ENCODE results near the gene SLC12A6. TPM values are rescaled to one million over a fixed set of nuclear protein-coding genes. Genes with fewer than 3 reads are reported as not detected.

Gene SLC12A6
- total and polyA plus RNA-seq, 2 experiments from 2014 or later: 12.0 to 44.3 TPM

- TF ChIP-seq, protein P1, sequence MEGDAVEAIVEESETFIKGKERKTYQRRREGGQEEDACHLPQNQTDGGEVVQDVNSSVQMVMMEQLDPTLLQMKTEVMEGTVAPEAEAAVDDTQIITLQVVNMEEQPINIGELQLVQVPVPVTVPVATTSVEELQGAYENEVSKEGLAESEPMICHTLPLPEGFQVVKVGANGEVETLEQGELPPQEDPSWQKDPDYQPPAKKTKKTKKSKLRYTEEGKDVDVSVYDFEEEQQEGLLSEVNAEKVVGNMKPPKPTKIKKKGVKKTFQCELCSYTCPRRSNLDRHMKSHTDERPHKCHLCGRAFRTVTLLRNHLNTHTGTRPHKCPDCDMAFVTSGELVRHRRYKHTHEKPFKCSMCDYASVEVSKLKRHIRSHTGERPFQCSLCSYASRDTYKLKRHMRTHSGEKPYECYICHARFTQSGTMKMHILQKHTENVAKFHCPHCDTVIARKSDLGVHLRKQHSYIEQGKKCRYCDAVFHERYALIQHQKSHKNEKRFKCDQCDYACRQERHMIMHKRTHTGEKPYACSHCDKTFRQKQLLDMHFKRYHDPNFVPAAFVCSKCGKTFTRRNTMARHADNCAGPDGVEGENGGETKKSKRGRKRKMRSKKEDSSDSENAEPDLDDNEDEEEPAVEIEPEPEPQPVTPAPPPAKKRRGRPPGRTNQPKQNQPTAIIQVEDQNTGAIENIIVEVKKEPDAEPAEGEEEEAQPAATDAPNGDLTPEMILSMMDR (IDR thresholded peaks at IDR 0.05; ENCODE audit: low read depth, low read length): no peak
- H3K9me3 ChIP-seq (ENCODE audit: low read depth): no peaks in the 10 kb centered on the region
- no peak overlapping the region for H3K4me3 ChIP-seq
- peak overlapping the region; percentile 65 for H3K27ac ChIP-seq
- no peaks in the 10 kb centered on the region for H3K36me3 ChIP-seq
- peaks cover 38% of the 10 kb centered on the region for H3K4me1 ChIP-seq (ENCODE audit: low read depth)
- peak in 1 of 2 donors; percentile 56 for DNase-seq (ENCODE audit: low read depth in 1 of 2, low spot score in 1 of 2)
- no peaks in the 10 kb centered on the region for H3K27me3 ChIP-seq
Measured at GRCh38 chr15:34331809-34332208, 5.8 kb downstream of the SLC12A6 start.

DNA sequence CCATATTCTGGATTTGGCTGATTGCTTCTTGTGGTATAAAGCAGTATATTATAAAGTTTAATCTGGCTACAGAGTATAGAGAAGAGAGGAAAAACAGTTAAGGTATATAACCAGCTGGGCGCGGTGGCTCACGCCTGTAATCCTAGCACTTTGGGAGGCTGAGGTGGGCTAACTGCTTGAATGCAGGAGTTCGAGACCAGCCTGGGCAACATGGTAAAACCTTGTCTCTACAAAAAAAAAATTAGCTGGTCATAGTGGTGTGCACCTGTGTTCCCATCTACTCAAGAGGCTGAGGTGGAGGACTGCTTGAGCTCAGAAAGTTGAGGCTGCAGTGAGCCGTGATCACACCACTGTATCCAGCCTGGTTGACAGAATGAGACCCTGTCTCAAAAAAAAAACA is 7.3 kb downstream of the SLC12A6 start:
- H3K27ac ChIP-seq: no peak overlapping the region
- TF ChIP-seq, protein P1 (IDR thresholded peaks at IDR 0.05; ENCODE audit: low read depth, low read length): no peak
- peaks cover 31% of the 10 kb centered on the region for H3K4me1 ChIP-seq (ENCODE audit: low read depth)
- DNase-seq (ENCODE audit: low read depth in 1 of 2, low spot score in 1 of 2): no peak
- H3K4me3 ChIP-seq: no peak overlapping the region
- H3K9me3 ChIP-seq (ENCODE audit: low read depth): no peaks in the 10 kb centered on the region
- no peaks in the 10 kb centered on the region for H3K36me3 ChIP-seq
- no peaks in the 10 kb centered on the region for H3K27me3 ChIP-seq

GRCh38 chr15:34329006-34329405 is 8.6 kb downstream of the SLC12A6 start:
- H3K36me3 ChIP-seq: no peaks in the 10 kb centered on the region
- no peaks in the 10 kb centered on the region for H3K27me3 ChIP-seq
- H3K4me3 ChIP-seq: no peak overlapping the region
- H3K4me1 ChIP-seq (ENCODE audit: low read depth): peaks cover 19% of the 10 kb centered on the region
- TF ChIP-seq, protein P1 (IDR thresholded peaks at IDR 0.05; ENCODE audit: low read depth, low read length): no peak
- DNase-seq (ENCODE audit: low read depth in 1 of 2, low spot score in 1 of 2): no peak
- no peak overlapping the region for H3K27ac ChIP-seq
- H3K9me3 ChIP-seq (ENCODE audit: low read depth): no peaks in the 10 kb centered on the region

GRCh38 chr15:34327906-34328305 is 9.7 kb downstream of the SLC12A6 start:
- H3K4me3 ChIP-seq: no peak overlapping the region
- TF ChIP-seq, protein P1 (IDR thresholded peaks at IDR 0.05; ENCODE audit: low read depth, low read length): no peak
- no peaks in the 10 kb centered on the region for H3K27me3 ChIP-seq
- DNase-seq (ENCODE audit: low read depth in 1 of 2, low spot score in 1 of 2): no peak
- H3K9me3 ChIP-seq (ENCODE audit: low read depth): no peaks in the 10 kb centered on the region
- H3K27ac ChIP-seq: no peak overlapping the region
- H3K36me3 ChIP-seq: no peaks in the 10 kb centered on the region
- peaks cover 18% of the 10 kb centered on the region for H3K4me1 ChIP-seq (ENCODE audit: low read depth)

DNA sequence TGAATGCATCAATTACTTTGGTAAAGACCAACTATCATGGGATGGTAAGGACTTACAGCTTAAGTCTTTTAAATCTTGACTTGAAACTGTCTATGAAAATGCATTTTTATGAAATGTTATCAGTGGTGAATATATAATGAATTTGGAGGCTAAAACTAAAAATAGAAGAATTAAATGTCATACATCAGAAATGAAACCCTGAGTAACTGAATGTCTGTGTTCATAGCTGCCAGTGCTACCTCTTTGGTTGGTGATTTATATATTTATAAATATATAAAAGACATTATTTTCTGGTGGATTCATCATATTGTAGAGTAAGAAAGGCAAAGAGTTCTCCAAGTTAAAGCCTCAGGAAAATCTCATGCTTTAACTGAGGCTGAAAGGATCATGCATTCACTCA is 12.2 kb downstream of the SLC12A6 start:
- H3K36me3 ChIP-seq: no peaks in the 10 kb centered on the region
- TF ChIP-seq, protein P1 (IDR thresholded peaks at IDR 0.05; ENCODE audit: low read depth, low read length): no peak
- H3K27ac ChIP-seq: no peak overlapping the region
- H3K9me3 ChIP-seq (ENCODE audit: low read depth): no peaks in the 10 kb centered on the region
- H3K4me1 ChIP-seq (ENCODE audit: low read depth): peaks cover 5% of the 10 kb centered on the region
- no peaks in the 10 kb centered on the region for H3K27me3 ChIP-seq
- DNase-seq (ENCODE audit: low read depth in 1 of 2, low spot score in 1 of 2): no peak
- no peak overlapping the region for H3K4me3 ChIP-seq

GRCh38 chr15:34324933-34325332 is 12.6 kb downstream of the SLC12A6 start:
- Histone ChIP-seq H3K4me1 (ENCODE audit: low read depth) (peaks cover 5% of the 10 kb centered on the region), H3K27me3 (no peaks in the 10 kb centered on the region), H3K36me3 (no peaks in the 10 kb centered on the region), H3K4me3 (no peak overlapping the region), H3K27ac (no peak overlapping the region), H3K9me3 (ENCODE audit: low read depth) (no peaks in the 10 kb centered on the region)
- no peak for DNase-seq (ENCODE audit: low read depth in 1 of 2, low spot score in 1 of 2)
- TF ChIP-seq, protein P1 (IDR thresholded peaks at IDR 0.05; ENCODE audit: low read depth, low read length): no peak
